PC-3 (cell line): Measurements from ENCODE around the gene TMEM270.

ENCODE experiments used
- CTCF ChIP-seq: fragments of 300-600 bp; sonication (generic); conservative IDR thresholded peaks from 2 replicates; pipeline ENCODE4 v1.5.1; 2017; ENCODE audit warnings: antibody characterized with exemption, low read depth, mild to moderate bottlenecking, low read length
- EZH2 ChIP-seq: fragments of 300-600 bp; sonication (generic); IDR thresholded peaks from one replicate; pipeline ENCODE4 v1.6.1; 2017; ENCODE audit warnings: antibody characterized with exemption, mild to moderate bottlenecking, low read length; ENCODE audit not compliant: unreplicated experiment
- EZH2phosphoT487 ChIP-seq: fragments of 300-600 bp; sonication (generic); IDR thresholded peaks from 2 replicates; pipeline ENCODE4 v1.6.1; 2018; ENCODE audit warnings: mild to moderate bottlenecking, antibody characterized with exemption, low read length, borderline replicate concordance

- TF ChIP-seq CTCF (no peak), EZH2 (no peak), EZH2phosphoT487 (no peak)
Observed at GRCh38 chr7:73892003-73892999, 31.3 kb downstream of the TMEM270 start.
